DMS 273 (cell line): ENCODE measurements around the gene SH3TC1.
A peak's percentile ranks its signal among the peaks of the same experiment; 100 is the strongest.

Source experiments
- DNase-seq: peaks from one replicate; lab custom pipeline; 2025; ENCODE audit not compliant: unreplicated experiment; lab: John Stamatoyannopoulos, UW

Gene SH3TC1

DNA sequence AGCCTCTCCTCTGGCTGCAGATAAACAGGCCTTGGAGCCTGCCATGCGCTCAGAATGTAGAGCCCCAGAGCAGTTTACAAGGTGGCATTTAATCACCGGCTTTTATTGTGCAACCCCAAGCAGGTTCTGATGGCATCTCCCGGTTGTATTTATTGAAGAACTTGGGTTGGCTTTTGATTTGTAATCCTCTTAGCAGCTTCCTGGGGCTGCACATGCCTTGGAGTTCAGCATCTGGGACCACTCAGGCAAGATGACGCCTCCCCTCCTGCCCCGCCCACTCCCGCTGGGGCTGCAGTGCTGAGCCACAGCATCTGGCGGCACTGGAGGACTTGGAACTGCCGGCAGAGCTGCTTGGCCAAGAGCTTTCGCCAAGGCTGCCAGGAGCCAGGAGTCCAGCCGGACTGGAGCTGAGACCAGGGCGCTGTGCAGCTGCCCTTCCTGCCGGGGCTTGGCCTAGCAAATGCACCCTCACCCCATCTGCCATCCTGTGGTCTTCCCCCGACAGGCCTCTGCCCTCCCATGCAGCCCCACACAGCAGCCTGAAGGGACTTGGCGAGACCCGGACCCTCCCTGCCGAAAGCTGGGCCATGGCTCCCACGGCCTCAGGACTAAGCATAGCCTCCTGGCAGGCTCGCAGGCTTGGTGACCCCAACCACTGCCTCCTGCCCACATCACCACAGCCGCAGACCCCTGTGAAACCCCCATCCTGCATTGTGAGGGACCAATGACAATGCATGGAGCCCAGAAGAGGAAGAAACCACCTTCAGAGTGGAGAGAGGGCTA is 75.9 kb downstream of the SH3TC1 start:
- peak; percentile 94 for DNase-seq

DNA sequence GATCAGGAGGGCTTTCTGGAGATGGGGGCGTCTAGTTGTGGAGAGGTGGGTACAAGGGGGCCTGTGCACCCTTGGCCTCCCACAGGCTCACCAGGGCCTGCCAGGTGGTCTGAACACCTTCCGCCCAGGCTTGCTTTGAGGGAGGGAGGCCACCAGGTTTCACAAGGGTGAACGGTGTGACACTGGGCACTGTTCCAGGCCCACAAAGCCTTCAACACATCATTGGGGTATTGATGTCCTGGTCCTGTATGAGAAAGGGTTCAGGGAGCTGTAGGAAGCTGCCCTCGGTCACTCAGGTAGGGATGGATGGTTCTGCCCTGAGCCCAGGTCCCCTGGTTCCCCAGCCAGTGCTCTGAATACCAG is 76.4 kb downstream of the SH3TC1 start:
- peak; percentile 48 for DNase-seq

DNA sequence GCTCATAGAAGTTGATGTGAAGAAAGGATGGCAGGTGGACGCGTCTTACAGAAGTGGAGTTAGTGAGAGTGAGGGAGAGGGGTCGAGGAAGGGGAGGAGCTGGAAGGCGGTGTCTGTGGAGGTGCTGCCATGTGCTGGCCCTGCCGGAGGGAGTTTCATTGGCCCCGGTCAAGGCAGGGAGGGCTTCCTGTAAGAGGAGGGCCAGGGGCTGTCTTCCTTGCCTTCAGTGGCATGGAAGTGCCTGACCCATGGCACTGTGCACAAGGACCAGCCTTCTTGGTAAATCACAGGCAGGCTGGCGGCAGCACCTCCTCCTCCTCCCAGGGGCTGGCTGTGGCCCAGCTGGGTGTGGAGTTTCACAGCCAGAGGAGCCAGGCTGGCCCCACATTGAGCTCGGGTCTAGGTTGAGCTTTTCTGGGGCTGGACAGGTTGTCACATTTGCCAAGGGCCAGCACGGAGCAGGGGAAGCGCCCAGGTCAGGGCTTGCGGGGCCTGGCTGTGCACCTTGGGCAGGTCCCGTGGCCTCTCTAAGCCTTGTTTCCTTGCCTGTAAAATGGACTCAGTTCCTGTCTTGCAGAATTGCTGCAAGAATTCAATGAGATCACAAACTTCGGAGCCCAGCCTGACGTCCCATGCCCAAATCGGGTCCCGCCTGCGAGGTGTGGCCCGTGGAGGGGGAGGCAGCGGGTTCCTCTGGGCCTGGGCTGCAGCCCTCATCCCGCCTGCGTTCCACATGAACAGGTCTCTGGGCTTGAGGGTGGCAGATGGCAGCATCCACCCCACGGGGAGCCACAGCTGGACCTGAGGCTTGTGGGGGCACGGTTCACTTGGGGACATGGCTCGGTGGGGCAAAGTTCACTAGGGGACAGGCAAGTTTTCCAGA is 77.5 kb downstream of the SH3TC1 start:
- peak; percentile 96 for DNase-seq

DNA sequence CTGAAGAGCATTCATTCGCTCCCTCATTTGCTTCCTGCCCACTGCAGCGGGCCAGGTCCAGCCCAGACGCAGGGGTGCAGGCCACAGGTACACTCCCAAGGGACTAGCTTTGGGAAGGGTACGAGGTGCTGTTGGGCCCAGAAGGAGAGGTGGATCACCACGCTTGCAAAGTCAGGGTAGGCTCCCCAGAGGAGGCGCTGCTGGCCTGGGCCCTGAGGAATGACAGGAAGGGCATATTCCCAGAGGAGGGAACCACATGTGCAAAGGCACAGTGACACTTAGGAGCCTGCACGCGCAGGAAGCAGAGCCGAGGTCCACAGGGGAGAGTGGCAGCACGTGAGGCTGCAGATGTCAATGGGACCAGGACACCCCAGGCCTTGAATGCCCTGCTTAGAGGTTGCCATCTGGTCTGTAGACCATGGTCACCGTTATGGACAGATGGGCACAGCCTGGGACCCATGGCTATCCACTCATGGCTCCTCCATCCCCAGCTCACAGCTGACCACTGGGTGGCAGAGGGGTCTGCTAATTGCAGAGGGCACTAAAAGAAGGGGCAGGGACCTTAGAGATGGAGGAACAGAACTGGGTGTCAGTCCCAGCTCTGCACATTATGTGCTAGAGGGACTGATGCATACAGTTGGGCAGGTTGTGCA is 78.4 kb downstream of the SH3TC1 start:
- no peak for DNase-seq

DNA sequence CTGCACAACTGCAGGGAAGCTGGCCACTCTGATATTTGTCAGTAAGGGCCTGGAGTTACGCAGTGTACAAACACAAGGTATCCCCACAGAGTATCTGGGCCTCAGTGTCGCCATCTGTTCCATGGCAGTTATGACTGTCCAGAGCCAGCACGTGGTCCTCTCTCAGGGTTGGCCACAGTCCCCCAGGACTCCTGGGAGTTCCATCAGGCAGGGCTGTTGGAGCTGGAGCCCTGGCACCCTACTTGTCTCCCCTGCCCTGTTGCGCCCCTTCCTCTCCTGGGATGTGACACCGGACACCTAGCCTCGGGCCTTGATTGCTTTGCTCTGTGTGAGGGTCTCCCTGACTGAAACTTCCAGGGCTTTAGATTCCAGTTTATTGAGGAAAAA is 78.9 kb downstream of the SH3TC1 start:
- peak; percentile 79 for DNase-seq

DNA sequence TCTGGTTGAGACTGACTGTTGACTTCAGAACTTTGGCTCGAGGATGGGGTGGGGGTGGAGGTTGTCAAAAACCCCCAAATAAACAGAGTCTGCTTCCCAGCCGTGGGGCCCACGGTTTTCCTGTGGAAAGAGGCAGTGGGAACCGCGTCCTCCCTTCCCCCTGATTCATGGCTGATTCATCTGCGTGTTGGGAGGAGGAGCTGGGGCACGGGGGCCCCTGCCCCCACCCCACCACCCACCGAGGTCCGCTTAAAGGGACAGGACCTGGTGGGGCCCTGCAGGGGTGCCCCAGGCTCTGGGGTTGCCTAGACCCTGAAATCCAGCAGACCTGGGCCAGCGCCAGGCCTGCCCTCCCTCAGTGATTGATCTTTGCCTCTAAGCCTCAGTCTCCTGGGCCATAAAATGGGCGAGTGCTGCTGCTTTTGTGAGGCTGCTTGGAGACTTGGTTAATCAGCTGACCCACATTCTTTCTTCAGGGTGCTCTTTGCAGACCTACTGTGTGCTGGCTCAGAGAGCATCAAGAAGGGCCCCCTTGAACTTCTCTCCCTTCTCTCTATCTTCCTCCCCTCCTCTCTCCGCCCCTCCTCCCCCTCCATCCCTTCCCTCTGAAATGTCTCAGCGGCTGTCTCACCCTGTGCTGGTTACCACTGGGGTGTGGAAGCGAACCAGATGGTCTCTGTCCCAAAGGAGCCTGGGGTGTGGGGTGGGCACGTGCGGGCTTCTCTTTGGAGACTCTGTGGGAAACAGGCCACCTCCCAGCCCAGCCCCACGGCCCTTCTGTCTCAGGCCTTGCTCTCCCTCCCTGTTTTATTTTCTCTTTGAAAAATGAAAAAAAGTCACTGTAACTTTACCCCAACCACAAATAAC is 79.6 kb downstream of the SH3TC1 start:
- peak; percentile 95 for DNase-seq

DNA sequence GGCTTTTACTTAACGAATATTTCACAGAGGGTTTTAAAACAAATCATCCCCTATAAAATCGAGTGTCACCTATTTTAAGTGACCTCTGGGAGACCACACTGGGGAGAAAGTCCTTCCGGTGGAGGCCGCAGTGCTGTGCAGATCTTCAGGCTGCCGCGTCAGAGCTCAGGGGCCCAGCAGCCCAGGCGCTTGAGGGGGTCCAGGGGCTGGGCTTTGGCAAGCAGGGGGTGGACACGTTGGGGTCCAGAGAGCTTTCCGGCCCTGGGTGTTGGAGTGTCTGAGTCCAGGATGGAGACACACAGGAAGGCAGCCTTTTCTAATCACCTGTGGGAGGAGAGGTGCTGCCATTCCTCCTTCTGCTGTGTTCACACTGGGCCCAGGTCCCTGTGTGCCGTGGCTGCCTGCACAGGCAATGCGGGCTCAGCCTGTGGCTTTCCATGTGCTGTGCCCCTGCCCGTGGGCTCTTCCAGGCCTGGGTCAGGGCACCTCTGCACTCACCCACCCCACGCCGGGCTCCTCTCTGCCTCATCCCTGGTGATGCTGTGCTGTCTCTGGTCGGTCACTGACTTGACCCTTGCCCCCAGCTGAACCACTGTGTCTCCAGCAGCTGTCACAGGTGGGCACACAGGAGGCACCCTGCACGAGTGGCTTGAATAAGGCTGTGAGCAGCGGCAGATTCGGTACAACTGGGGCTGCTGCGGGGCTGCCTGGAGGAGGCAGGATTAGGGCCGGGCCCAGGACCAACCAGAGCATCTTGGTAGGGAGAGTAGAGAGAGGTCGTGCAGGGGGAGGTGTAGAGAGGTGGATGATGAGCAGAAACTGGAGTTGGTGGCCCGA is 80.4 kb downstream of the SH3TC1 start:
- peak; percentile 36 for DNase-seq

DNA sequence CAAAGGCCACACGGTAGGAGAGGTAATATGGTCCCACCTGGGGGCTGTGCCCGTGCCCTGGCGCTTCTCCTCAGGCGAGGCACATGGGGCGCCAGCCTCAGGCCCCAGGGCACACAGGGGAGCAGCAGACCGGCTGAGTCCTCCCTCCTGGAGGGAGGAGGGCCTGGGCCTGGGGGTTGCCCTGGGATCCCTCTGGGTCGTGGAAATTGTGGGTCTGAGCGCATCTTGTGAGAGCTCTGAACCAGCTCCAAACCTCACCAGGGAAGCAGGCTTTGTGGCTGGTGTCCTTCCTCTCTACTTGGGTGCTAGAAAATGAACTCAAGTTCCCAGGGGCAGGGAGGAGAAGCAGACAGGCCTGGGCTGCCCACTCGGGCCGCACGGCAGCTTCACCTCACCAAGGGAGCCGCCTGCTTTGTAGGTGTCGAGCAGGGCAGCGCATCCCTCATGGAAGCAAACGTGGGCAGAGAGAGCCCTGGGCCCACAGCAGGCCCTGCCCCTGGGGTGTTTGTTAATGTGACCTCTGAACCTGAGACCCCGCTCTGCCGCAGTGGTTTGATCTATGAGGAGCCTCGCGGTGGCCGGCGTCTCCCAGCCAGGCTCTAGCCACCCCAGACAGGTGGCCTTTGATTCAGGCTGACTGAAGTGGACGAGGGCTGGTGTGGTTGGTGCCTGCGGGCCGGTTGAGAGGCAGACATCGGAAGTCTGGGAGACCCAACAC is 81.2 kb downstream of the SH3TC1 start:
- DNase-seq: no peak

DNA sequence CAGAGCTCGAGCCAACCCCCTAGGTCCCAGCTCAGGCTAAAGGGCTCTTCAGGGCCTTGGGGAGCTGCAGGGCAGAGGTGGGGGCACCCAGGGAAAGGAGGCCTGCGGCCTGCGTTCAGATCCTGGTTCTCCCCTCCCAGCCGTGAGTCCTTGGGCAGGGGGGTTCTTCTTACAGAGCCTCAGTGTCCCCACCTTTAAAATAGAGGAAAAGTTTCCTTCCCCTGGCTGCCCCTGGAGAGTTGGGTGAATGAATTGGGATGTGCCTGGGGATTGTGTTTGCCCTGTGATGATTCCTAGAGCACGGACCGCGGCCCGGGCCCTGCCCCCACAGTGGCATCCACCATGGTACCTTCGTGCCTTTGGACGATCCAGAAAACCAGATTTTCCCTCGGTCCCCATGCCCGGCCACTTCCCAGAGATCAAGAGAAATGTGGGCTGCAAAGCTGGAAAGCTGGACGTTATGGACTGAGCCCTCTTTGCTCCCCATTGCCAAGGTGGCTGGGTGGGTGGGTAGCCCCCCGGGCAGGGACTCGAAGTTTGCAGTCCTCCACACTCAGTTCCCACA is 81.9 kb downstream of the SH3TC1 start:
- no peak for DNase-seq

DNA sequence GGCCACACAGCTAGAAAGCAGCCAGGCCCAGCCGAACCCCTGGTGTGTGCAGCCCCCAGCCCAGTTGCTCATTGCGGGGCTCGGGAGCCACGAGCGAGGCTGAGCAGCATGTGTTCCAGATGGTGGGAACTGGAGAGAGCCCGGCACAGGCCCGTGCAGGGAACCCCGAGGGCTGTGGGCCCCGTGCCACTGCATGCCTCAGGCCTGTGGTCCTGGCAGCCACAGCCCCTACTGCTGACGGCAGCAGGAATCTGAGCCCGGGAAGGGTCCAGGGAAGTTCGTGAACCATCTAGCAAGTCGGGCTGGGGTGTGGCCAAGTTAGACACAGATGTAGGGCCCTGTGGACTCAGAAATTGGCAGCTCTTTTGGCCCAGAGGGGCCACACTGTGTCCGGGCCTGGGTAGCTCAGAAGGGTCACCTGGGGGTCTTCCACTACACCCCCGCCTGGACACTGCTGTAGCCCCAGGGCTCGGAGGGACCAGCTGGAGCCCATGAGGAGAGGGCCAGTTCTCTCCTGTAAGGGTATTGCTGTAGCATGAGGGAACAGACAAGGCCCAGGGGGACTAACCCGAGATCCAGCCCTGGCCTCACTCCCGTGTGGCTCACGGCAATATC is 82.5 kb downstream of the SH3TC1 start:
- peak; percentile 83 for DNase-seq

DNA sequence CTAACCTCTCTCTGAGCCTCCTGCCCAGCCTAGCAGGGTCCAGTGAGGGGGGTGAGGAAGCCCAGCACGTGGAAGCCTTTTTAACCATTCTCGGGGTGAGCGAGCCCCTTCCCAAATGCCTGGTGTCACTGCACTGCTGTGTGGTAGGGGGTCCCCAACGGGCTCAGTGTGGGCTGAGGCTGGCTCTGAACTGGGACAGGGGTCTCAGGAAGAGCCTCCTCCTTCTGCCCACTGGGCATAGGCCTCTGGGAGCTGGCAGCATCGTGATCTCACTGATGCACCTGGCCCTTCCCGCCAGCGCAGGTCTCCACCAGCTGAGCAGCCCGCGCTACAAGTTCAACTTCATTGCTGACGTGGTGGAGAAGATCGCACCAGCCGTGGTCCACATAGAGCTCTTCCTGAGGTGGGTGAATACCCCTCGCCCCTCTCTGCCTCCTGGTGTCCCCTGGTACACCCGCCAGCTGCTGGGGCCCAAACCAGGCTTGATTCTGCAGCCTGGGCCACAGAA is 83.1 kb downstream of the SH3TC1 start:
- no peak for DNase-seq

DNA sequence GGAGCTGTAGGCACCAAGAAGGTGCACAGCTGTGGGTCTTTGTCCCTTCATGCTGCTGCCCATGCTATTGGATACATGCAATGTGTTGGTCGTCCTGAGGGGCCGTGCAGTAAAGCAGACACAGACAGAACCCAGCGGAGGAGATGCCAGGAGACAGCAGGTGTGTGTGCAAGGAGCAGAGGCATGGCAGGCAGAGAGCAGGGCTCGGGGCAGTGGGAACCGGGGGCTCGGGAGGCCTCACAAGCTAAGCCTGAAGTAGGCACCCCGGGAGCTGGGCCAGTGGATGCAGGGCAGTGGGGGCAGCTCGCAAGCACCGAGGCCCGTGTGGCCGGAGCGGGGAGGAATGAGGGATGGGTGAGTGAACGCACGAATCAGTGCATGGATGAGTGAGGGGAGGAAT is 83.7 kb downstream of the SH3TC1 start:
- DNase-seq: no peak

DNA sequence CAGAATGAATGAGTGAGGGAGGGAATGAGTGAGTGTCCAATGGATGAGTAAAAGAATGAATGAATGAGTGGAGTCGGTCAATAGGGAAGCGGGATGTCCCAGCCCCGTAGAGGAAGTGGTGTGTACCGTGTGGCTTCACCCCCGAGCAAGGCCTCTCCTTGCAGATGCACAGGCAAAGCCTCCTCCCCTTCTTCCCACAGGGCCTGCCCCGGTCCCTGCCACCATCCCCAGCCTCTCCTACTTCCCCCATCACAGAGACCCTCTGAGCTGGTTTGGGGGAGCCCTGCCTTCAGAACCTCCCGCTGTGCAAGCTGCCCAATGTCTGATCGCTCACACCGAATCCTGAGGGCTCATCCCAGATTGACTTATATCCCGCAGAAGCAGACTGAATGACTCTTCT is 84.1 kb downstream of the SH3TC1 start:
- DNase-seq: no peak

DNA sequence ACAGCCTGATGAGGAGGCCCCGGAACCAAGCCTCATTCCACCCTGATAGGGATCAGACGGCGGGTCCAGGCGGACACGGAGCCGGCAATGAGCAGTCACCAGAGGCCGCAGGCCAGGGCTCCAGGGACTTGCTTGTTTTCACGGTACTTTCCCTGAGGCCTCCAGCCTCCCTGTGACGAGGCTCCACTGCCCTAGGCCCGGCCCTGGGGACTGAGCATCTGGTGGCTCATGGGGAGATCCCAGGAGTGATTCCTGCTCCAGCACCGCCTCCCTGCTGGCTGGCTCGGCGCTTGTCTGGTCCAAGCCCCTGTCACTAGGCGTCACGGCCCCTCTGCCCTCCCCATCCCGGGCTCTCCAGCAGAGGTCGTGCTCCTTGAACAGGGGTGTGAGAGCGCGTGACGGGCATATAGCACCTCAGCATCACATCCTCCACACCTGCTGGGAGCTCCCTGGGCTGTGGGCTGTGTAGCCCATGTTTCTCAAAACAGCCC is 84.6 kb downstream of the SH3TC1 start:
- DNase-seq: peak; percentile 34

DNA sequence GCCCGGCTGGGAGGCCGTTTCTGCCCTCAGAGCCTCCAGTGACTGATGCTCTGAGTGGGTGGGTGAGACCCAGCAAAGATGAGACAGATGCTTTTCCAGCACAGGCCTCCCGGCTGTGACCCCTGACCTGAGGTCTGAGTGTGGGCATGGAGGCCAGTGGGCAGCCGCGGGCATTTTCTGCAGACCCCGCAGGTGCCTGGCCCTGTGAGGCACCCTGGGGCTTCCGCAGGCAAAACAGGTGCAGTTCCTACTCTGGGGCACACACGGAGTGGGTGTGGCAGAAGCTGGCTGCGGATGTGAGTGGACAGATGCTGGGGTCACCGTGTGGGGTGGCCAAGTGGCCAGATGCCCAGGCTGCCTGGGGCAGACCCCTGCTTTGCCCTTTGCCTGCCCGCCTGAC is 85.3 kb downstream of the SH3TC1 start:
- DNase-seq: no peak

DNA sequence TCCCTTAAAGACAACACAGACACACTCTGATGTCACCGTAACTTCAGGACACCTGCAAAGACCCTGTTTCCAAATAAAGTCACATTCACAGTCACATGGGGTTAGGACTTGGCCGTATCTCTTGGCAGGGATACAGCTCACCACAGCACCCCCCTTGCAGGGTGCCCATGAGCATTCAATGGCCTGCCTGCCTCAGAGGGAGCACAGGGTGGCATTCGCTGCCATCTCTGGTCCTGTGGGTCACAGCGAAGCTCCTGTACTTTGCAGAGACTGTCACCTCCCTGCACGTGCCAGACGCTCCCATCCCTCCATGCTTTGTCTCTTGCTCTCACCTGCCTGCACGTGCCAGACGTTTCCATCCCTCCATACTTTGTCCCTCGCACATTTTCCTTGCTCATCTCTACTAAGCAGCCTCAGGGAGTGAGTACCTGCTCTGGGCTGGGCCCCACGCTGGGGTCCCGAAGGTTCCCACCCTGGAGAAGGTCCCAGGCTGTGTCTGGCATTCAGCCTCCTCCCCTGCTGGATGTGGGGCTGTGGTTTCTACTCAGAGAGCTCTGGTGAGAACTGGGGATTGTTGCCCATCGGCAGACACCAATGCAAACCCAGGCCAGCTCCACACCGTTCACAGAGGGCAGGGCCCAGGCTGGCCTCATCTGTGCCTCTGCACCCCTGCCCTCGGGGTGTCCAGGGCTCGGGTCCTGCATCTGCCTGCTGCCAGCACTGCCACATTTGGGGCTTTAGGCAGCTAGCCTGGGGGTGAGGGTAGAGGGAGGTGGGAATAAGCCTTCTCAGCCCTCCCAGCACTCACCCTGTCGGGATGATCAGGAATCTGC is 86.3 kb downstream of the SH3TC1 start:
- no peak for DNase-seq

DNA sequence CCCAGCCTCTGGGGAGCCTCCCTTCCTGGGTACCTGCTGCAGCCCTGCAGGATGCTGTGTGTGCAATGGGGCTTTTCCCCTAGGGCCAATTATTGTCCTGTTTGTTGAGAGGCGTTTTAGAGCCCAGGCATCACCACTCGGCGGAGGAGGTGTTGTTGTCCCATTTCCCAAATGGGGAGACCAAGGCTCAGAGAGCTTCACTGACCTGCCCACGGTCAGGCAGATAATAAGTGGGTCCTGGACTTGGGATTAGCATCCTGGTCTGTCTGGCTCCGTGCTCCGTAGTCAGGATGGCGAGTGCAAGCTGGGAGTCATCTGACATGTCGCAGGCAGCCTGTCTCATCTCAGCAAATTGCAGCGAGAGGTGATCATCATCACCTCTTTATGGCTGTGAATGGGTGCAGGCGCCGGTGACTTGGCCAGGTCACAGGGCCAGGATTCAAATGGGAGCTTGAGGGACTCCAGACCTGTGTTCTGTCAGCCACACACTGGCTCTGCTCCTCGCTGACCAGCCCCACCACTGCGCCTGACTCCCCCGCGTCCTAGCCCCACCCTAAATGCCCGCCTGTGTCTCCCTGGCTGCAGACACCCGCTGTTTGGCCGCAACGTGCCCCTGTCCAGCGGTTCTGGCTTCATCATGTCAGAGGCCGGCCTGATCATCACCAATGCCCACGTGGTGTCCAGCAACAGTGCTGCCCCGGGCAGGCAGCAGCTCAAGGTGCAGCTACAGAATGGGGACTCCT is 87.1 kb downstream of the SH3TC1 start:
- no peak for DNase-seq
